HG02763 (cell line): Measurements from ENCODE around the gene TTL.

Source experiments
- ATAC-seq: cut with Tn5 transposase; IDR thresholded peaks from one replicate; pipeline ENCODE4 v1.9.1; 2021; ENCODE audit warnings: mild to moderate bottlenecking, moderate library complexity; ENCODE audit not compliant: unreplicated experiment

TTL gene

DNA sequence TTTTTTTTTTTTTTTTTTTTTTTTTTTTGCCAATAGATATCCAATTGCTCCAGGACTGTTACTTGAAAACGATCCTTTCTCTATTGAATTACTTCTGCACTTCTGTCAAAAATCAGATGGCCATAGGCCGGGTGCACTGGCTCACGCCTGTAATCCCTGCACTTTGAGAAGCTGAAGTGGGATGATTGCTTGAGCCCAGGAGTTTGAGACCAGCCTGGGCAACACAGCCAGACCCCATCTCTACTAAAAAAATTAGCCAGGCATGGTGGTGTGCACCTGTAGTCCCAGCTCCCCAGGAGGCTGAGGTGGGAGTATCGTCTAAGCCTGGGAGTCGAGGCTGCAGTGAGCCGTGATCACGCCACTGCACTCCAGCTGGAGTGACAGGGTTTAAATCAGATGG, 98.1 kb downstream of the TTL start:
- no peak for ATAC-seq

DNA sequence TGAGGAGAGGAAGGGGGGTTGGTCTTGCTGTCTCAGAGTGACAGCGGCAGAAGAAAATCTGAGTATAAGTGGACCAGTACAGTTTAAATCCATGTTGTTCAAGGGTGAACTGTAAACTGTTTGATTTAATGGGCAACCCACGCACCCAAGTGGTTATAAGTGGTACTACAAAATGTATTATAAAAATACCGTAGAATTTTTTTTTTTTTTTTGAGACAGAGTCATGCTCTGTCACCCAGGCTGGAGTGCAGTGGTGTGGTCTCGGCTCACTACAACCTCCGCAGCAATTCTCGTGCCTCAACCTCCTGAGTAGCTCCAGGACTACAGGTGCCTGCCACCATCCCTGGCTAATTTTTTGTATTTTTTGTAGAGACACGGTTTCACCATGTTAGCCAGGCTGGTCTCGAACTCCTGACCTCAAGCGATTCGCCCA, 100.4 kb downstream of the TTL start:
- no peak for ATAC-seq

DNA sequence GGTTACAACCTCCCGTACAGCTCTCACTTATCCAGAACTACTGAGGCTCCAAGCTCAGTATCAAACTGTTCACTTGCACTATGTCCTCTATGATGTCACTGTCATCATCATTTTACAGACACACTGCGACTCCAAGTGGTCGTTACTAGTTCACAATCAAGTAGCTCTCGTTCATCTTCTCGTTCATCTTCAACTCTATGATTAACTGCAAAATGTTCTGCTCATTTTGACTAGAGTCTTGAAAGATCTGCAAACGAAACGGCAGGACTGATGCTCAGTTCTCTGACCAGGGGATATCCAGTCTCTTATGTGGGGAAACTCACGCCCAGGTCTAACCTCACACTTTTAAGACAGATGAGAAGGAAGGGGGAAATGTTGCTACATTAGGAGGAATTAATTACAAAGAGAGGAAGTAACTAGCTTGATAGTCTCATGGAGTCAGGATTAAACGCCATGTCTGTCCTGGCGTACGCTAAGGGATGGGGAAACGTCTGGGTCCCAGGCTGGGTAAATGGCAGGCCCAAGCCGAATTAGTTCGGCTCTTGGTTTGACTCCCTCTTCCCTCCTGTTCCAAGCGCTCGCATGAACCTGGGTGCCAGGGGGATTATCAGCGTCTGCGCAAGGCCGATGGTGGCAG, 101.7 kb downstream of the TTL start:
- ATAC-seq, result no peak

DNA sequence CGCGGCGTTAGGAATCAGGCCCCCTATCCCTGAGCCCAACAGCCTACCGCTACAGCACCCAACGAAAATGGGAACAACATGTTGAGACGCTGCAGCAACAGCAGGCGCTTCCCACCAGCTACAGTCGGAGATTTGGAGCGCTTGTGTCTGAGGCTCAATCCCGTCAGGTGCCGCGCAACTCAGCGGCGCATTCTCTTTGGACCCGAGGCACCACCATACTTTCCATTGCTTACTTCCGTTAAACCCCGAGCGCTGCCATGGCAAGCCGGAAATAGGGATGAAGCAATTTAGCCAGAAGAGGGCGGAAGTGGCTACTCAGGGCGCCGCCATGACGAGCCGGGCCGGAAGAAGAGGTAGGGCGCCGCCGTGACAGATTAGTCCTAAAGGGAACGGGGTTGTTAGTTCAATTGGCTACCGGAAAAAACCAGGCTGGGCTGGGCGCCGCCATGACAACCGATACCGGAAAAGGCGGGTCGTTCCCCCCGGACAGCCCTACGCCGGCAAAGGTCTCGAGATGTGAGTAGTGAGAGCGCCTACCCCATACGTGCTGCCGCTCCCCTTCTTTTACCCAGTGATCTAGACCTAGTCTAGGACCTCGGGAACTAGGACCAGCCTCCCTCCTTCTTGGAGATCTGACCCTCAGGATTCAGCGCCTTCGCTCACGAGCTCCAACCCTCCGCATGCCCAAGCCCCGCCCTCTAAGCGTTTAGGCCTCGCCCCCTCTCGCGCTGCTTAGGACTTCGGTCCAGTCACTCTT, 102.4 kb downstream of the TTL start, which contains the start of gene CHCHD5:
CHCHD5 (plus strand) TSS at position 476 of the 757 bp plus-strand sequence; CDS start at position 515, 39 bp downstream.
- peak; percentile 86 for ATAC-seq

DNA sequence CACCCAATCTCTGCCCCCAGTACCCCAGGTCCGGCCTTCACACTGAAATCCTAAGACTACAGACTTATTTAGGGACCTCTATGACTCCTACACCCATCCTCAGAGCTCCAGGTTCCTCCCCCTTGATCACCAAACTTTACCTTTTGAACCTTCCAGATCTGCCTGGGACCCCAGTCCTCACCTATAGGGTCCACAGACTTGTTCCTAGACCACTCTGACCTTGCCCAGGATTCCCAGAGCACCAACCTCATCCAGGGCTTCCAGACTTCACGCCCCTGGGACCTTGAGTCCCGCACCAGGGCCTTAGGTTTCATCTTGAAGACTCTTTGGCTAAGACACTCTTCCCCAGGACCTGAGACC, 102.9 kb downstream of the TTL start:
- no peak for ATAC-seq

DNA sequence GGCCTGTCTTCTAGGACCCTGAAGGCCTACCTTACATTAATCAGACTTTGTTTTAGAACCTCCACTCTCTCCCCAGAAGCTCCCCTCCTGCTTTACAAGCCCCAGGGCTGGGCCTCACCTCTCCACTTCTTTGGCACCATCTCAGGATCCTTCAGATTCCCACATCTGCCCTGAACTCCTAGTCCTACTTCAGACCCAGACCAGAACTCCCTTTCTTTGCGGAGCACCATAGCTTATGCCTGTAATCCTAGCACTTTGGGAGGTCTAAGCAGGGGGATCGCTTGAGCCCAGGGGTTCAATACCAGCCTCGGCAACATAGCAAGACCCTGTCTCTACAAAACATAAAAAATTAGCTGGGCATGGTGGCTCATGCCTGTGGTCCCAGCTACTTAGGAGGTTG, 103.4 kb downstream of the TTL start:
- no peak for ATAC-seq

DNA sequence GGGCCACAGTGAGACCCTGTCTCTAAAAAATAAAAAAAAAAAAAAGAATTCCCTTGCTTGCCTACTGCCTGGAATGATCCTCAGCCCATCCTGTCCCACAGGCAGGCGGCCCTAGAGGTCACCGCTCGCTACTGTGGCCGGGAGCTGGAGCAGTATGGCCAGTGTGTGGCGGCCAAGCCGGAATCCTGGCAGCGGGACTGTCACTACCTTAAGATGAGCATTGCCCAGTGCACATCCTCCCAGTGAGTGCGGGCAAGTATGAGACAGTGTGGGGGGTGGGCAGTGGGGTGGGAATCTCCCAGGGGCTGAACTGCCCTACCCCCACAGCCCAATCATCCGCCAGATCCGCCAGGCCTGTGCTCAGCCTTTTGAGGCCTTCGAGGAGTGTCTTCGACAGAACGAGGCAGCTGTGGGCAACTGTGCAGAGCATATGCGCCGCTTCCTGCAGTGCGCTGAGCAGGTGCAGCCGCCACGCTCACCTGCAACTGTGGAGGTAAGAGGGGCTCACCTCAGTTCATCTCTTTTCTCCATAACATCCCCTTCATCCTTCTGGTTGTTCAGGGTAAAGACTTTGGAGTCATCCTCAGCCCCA, 104.0 kb downstream of the TTL start:
- no peak for ATAC-seq

DNA sequence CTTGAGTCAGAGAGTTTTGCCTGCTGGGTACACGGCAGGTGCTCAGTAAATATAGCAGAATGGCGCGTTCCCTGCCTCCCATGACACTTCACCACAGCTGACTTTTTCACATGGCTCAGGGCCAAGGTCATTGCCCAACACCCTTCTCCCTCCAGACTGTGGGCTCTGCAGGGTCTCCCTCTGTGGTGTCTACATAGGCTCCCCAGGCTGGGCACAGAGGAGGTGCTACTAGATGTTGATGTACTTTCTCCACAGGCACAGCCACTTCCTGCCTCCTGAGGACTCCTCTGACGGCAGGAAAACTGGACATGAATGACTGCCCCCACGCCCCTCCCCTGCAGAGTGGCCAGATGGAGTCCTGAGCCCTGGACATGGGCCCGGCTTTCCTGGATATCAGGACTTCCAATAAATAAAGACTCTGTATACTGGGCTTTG, 106.7 kb downstream of the TTL start:
- no peak for ATAC-seq
